GM12878 (cell line): ENCODE results near the gene ENDOG. TPM values are rescaled to one million over a fixed set of nuclear protein-coding genes. Genes with fewer than 3 reads are reported as not detected.

Source experiments
- ATAC-seq: fragments of 200-7000 bp; cut with Tn5 transposase; 3 replicates; pipeline ENCODE4 v1.9.1; 2020; ENCODE audit warnings: mild to moderate bottlenecking, moderate library complexity
- BruUV-seq: library from RNA; stranded (reverse); fragments of 400-500 nt; replicated peaks from 2 replicates; lab custom pipeline; 2021; lab: Mats Ljungman, UMichigan
- CTCF ChIA-PET: fragments of 300-600 bp; sonication (Branson Sonifier 250); formaldehyde crosslinking; extraction: SDS; loops from one replicate; lab custom pipeline; 2021; ENCODE audit warnings: inconsistent platforms; lab: Yijun Ruan, JAX
- POLR2A ChIA-PET: fragments of 350-600 bp; formaldehyde crosslinking; extraction: SDS; loops from one replicate; lab custom pipeline; 2021; ENCODE audit warnings: inconsistent platforms; lab: Charles Lee
- RAD21 ChIA-PET: fragments of 300-600 bp; sonication (Branson Sonifier 250); formaldehyde crosslinking; loops from one replicate; lab custom pipeline; 2023; ENCODE audit warnings: antibody characterized with exemption; ENCODE audit not compliant: unreplicated experiment; lab: Charles Lee
- SMC1A ChIA-PET: fragments of 300-600 bp; sonication (Branson Sonifier 250); formaldehyde crosslinking; loops from one replicate; lab custom pipeline; 2023; ENCODE audit not compliant: unreplicated experiment, uncharacterized antibody; lab: Charles Lee
- DNase-seq: peaks from one replicate; pipeline ENCODE4 v3.0.0-alpha.2; 2011; ENCODE audit warnings: low read depth, low spot score
- FAIRE-seq: peaks from 3 replicates; lab custom pipeline; 2011; peaks lifted over from hg19 to GRCh38; lab: Jason Lieb, UNC
- H2AFZ ChIP-seq: 2 replicates; pipeline ENCODE4 v1.6.0; 2011; ENCODE audit warnings: low read depth, low read length, control low read depth; ENCODE audit not compliant: control insufficient read depth
- H3K27ac ChIP-seq: 2 replicates; pipeline ENCODE4 v1.5.1; 2011; ENCODE audit warnings: control low read depth; ENCODE audit not compliant: control insufficient read depth, insufficient read depth
- H3K27me3 ChIP-seq, 2 experiments: replicated peaks in 1 of 2; 2 replicates each; pipeline versions ENCODE4 v1.6.0 to v1.6.1; 2011; ENCODE audit warnings: low read length in 1 of 2; ENCODE audit not compliant: control insufficient read depth in 2 of 2, insufficient read depth in 2 of 2
- H3K36me3 ChIP-seq, 2 experiments: 2 replicates each; pipeline ENCODE4 v1.5.1; 2011; ENCODE audit warnings: low read length in 1 of 2; ENCODE audit not compliant: control insufficient read depth in 2 of 2, insufficient read depth in 2 of 2
- H3K4me1 ChIP-seq: 2 replicates; pipeline ENCODE4 v1.6.1; 2011; ENCODE audit warnings: mild to moderate bottlenecking, low read length, moderate library complexity, mixed read lengths; ENCODE audit not compliant: control insufficient read depth, insufficient read depth
- H3K4me2 ChIP-seq: 2 replicates; pipeline ENCODE4 v1.6.0; 2011; ENCODE audit warnings: control low read depth; ENCODE audit not compliant: control insufficient read depth, insufficient read depth
- H3K4me3 ChIP-seq: fragments of 200-600 bp; sonication (generic); 2 replicates; pipeline ENCODE4 v1.5.1; 2016
- H3K79me2 ChIP-seq: 2 replicates; pipeline ENCODE4 v1.6.0; 2011; ENCODE audit warnings: low read length; ENCODE audit not compliant: control insufficient read depth, insufficient read depth
- H3K9ac ChIP-seq: 2 replicates; pipeline ENCODE4 v1.8.0; 2011; ENCODE audit warnings: low read length, control low read depth, mixed read lengths; ENCODE audit not compliant: control insufficient read depth, insufficient read depth
- H3K9me3 ChIP-seq: replicated peaks from 3 replicates; pipeline ENCODE4 v1.5.1; 2011; ENCODE audit warnings: mild to moderate bottlenecking, low read length; ENCODE audit not compliant: control insufficient read depth, insufficient read depth
- H4K20me1 ChIP-seq: 2 replicates; pipeline ENCODE4 v1.6.0; 2011; ENCODE audit not compliant: control insufficient read depth, insufficient read depth
- CTCF ChIP-seq, 3 experiments: IDR thresholded peaks in 2 of 3; conservative IDR thresholded peaks in 1 of 3; 2 replicates each; pipeline ENCODE4 v1.5.1; 2011; ENCODE audit warnings: low read depth in 3 of 3, low read length in 3 of 3, mild to moderate bottlenecking in 3 of 3, control low read depth in 2 of 3, moderate library complexity in 2 of 3, inconsistent platforms in 1 of 3, mixed read lengths in 1 of 3; ENCODE audit not compliant: control insufficient read depth in 2 of 3, insufficient read depth in 1 of 3; ENCODE audit errors: extremely low read depth in 1 of 3
- EED ChIP-seq: sonication (generic); IDR thresholded peaks from 2 replicates; pipeline ENCODE4 v1.6.1; 2016; ENCODE audit warnings: antibody characterized with exemption, low read depth
- PAX8 ChIP-seq: fragments of 450-650 bp; IDR thresholded peaks from 2 replicates; pipeline ENCODE4 v1.6.1; 2017; ENCODE audit warnings: mild to moderate bottlenecking, moderate library complexity
- TCF3 ChIP-seq: IDR thresholded peaks from 2 replicates; pipeline ENCODE4 v1.6.1; 2012; ENCODE audit warnings: low read depth, mild to moderate bottlenecking, low read length, borderline replicate concordance; ENCODE audit not compliant: insufficient read depth
- ZNF687 ChIP-seq: fragments of 450-650 bp; IDR thresholded peaks from 2 replicates; pipeline ENCODE4 v1.6.1; 2017; ENCODE audit warnings: mild to moderate bottlenecking, moderate library complexity
- WGBS: methylation state at CpG from one replicate; pipeline ENCODE4 v1.1.6; 2016; ENCODE audit warnings: low lambda C conversion rate; ENCODE audit not compliant: insufficient replicate concordance, insufficient coverage; ENCODE audit errors: missing lambda C conversion rate; 5-methylcytosine and 5-hydroxymethylcytosine counted together
- in situ Hi-C: fragments of 300-500 bp; cut with MboI; formaldehyde crosslinking; loops from 9 replicates; pipeline ENCODE4 v1.14.3; 2018; ENCODE audit warnings: mixed read lengths
- intact Hi-C: fragments of 100-400 bp; cut with micrococcal nuclease; formaldehyde crosslinking; loops from one replicate; pipeline ENCODE4 v1.14.2; 2022; ENCODE audit not compliant: unreplicated experiment
- polyA plus RNA-seq, 11 experiments: library from polyadenylated mRNA; depleted of rRNA in 4 of 11; unstranded in 6 of 11; stranded (reverse) in 5 of 11; fragments of >200 nt; fragmentation: Nextera tagmentation in 4 of 11; fragmentation: Illumina TruSeq in 1 of 11; extraction: Ambion mirVana in 4 of 11; extraction: Trizol in 1 of 11; gene quantifications; 1 replicate in 1 of 11; 2 replicates in 10 of 11; pipeline versions ENCODE4 v1.2.1 to v1.2.3, GENCODE V29; 2011 to 2016; ENCODE audit warnings: inconsistent platforms in 2 of 11, missing spikeins in 2 of 11, low read depth in 1 of 11
- total RNA-seq, 4 experiments: library from RNA; depleted of rRNA in 3 of 4; stranded (reverse); fragments of >200 nt in 3 of 4; fragmentation: Illumina TruSeq in 1 of 4; extraction: Trizol in 1 of 4; gene quantifications; 2 replicates each; pipeline versions ENCODE4 v1.2.1 to v1.2.3, GENCODE V29; 2013 to 2021

ENDOG gene
- total and polyA plus RNA-seq, 10 of the 15 experiments (the other 5 are each of a cell fraction or from before 2014, with no cell fraction given): 0.84 to 29.2 (median 9.0) TPM

GRCh38 chr9:128860937-128861336, 42.6 kb downstream of the ENDOG start:
- FAIRE-seq: no peak
- POLR2A ChIA-PET: no interaction called here
- Histone ChIP-seq H3K36me3 (no peaks in the 10 kb centered on the region; a peak in 1 of 4 replicates), H3K27me3 (no peaks in the 10 kb centered on the region), H3K4me3 (no peak overlapping the region), H3K9ac (no peak overlapping the region), H3K9me3 (no peaks in the 10 kb centered on the region), H3K4me2 (no peak overlapping the region), H3K27ac (no peak overlapping the region), H4K20me1 (no peaks in the 10 kb centered on the region), H2AFZ (no peak overlapping the region), H3K79me2 (no peaks in the 10 kb centered on the region), H3K4me1 (no peaks in the 10 kb centered on the region)
- no peak for ATAC-seq
- TF ChIP-seq EED: no peak
- no peak for TF ChIP-seq ZNF687
- no peak for TF ChIP-seq PAX8
- no peak for TF ChIP-seq CTCF (IDR thresholded peaks at IDR 0.05 in 2 of 3, conservative IDR thresholded peaks at IDR 0.05 in 1 of 3; ENCODE audit: control insufficient read depth in 2 of 3, extremely low read depth in 1 of 3, insufficient read depth in 1 of 3, low read depth in 3 of 3, low read length in 3 of 3)
- TF ChIP-seq TCF3: no peak
- CTCF ChIA-PET: interaction anchor here (1.1 to 13.1 kb wide), 3 partner anchors 16 to 66 kb away, joined by 4 to 158 read pairs (median 17); partner anchors contain the start of gene ENDOG
- DNase-seq: no peak
- intact Hi-C loops (no loop called here), in situ Hi-C loops (loop anchor here (5.0 kb wide), 1 partner anchor 66 kb away; no protein-coding TSS in a partner anchor)
- 74% methylated on average over 5 of the region's 5 CpGs for WGBS
- no TSS peak for BruUV-seq
- SMC1A ChIA-PET: interaction anchor here (6.3 kb wide), 1 partner anchor 67 kb away, joined by 53 read pairs; no protein-coding TSS in a partner anchor
- RAD21 ChIA-PET: interaction anchor here (1.3 kb wide), 1 partner anchor 68 kb away, joined by 5 read pairs; no protein-coding TSS in a partner anchor
